Aorta (tissue), 5 donors: Measurements from ENCODE around the gene CHCHD10. TPM values are rescaled to one million over a fixed set of nuclear protein-coding genes. Genes with fewer than 3 reads are reported as not detected.

ENCODE experiments used
- ATAC-seq: fragments of 200-7000 bp; cut with Tn5 transposase; one replicate; pipeline ENCODE4 v1.9.1; 2022; ENCODE audit warnings: moderate library complexity; ENCODE audit not compliant: low FRiP score
- DNase-seq, 2 donors: peaks; one replicate each; pipeline ENCODE4 v3.0.0-alpha.2; 2020
- H3K27ac ChIP-seq, 2 donors: one replicate each; pipeline ENCODE4 v1.5.1; 2013; ENCODE audit warnings: low read length in 2 of 2, mild to moderate bottlenecking in 2 of 2, moderate library complexity in 2 of 2, control low read depth in 1 of 2, inconsistent platforms in 1 of 2, low read depth in 1 of 2
- H3K27me3 ChIP-seq, 2 donors: one replicate each; pipeline ENCODE4 v1.6.1; 2013; ENCODE audit warnings: control low read depth in 1 of 2, low read length in 1 of 2, mild to moderate bottlenecking in 1 of 2, moderate library complexity in 1 of 2; ENCODE audit not compliant: insufficient read depth in 2 of 2, control insufficient read depth in 1 of 2
- H3K36me3 ChIP-seq, 2 donors: one replicate each; pipeline ENCODE4 v1.6.1; 2013; ENCODE audit warnings: control low read depth in 1 of 2, low read length in 1 of 2, mild to moderate bottlenecking in 1 of 2; ENCODE audit not compliant: insufficient read depth in 2 of 2, control insufficient read depth in 1 of 2
- H3K4me1 ChIP-seq, 2 donors: one replicate each; pipeline ENCODE4 v1.6.1; 2013; ENCODE audit warnings: low read length in 2 of 2, control low read depth in 1 of 2, mild to moderate bottlenecking in 1 of 2, moderate library complexity in 1 of 2; ENCODE audit not compliant: insufficient read depth in 2 of 2, control insufficient read depth in 1 of 2
- H3K4me3 ChIP-seq, 2 donors: one replicate each; pipeline ENCODE4 v1.5.1; 2013; ENCODE audit warnings: low read length in 2 of 2, control low read depth in 1 of 2, mild to moderate bottlenecking in 1 of 2
- H3K9me3 ChIP-seq: one replicate; pipeline ENCODE4 v1.6.1; 2013; ENCODE audit warnings: mild to moderate bottlenecking, low read length; ENCODE audit not compliant: control insufficient read depth
- WGBS, 2 donors: extraction: QIAGEN DNeasy Blood & Tissue Kit; methylation state at CpG; one replicate each; pipeline ENCODE4 v1.1.7; 2013; 5-methylcytosine and 5-hydroxymethylcytosine counted together
- intact Hi-C, 2 donors: fragments of 100-400 bp; cut with DNase I; formaldehyde crosslinking; loops; one replicate each; pipeline versions ENCODE4 v1.14.2 to v1.15.0; 2022
- long read RNA-seq, 2 donors: library from polyadenylated mRNA; unstranded; transcript quantifications; one replicate each; pipeline ENCODE4 v2.0.0, GENCODE V29; 2020 to 2021
- polyA plus RNA-seq, 2 donors: library from polyadenylated mRNA; stranded (reverse); fragments of 200-250 nt; gene quantifications; one replicate each; pipeline ENCODE4 v1.2.3, GENCODE V29; 2013
- total RNA-seq, 2 donors: library from RNA; stranded (reverse); fragmentation: NEBNext Ultra II Directional; extraction: Animal tissue kit (Norgen Biotek cat#: 25700); gene quantifications; one replicate each; pipeline ENCODE4 v1.2.1, GENCODE V29; 2021
- donor health status: healthy with polysubstance abuse.
- donor health status: Bipolar disorder and iron deficiency.
- donor health status: DM: no; HTN: no; CAD: no.
- donor health status: DM: no; HTN: no; CAD: no.
- donor health status: DM: yes; HTN: yes; CAD: no.

CHCHD10 gene
- total RNA-seq (10 to 100 TPM; 30.9 to 41.9 TPM), polyA plus RNA-seq (10 to 100 TPM; 58.5 to 68.4 TPM)
- long read RNA-seq, donor 1, partial matches to known transcripts, result 0 of 1 reads
- long read RNA-seq, donor 1, other reads (novel, unspliced or antisense), result 0 of 1 reads
- long read RNA-seq, donor 2, partial matches to known transcripts, result 1 of 3 reads
- long read RNA-seq, donor 2, other reads (novel, unspliced or antisense), result 0 of 3 reads

GRCh38 chr22:23767673-23768548, at the start of gene CHCHD10:
TSS of gene CHCHD10 (minus strand) at chr22:23767972. CDS start at chr22:23767874, 98 bp downstream.
- ATAC-seq (peak; percentile 88), DNase-seq (peak; percentile 92 to 95)
- Histone ChIP-seq H3K27ac (peak within 1 kb of the TSS in 1 of 2 donors; percentile 2), H3K4me1 (no peaks in the 10 kb centered on the region), H3K9me3 (no peaks in the 10 kb centered on the region), H3K4me3 (peak within 1 kb of the TSS; percentile 32 to 71), H3K27me3 (no peaks in the 10 kb centered on the region), H3K36me3 (no peaks in the 10 kb centered on the region)
- intact Hi-C loops, result loop anchor here (2.0 to 10.0 kb wide), 4 partner anchors 19 to 187 kb away; partner anchors contain the start of gene SMARCB1 (in 1 of the 2)
- WGBS, 2 donors, result 1% methylated on average over 50 to 63 of the region's 63 CpGs

- Histone ChIP-seq H3K36me3 (peaks cover 0 to 3% of the 10 kb centered on the region in 2 donors), H3K27ac (no peak overlapping the region), H3K4me1 (no peaks in the 10 kb centered on the region), H3K9me3 (no peaks in the 10 kb centered on the region), H3K4me3 (no peak overlapping the region), H3K27me3 (no peaks in the 10 kb centered on the region)
- ATAC-seq, result no peak
- DNase-seq, result peak in 1 of 2 donors; percentile 17
- intact Hi-C loops, result no loop called here
- 87 to 97% methylated on average over 6 of the region's 6 CpGs for whole genome bisulfite sequencing, 2 donors
These were observed 49.4 kb upstream of the CHCHD10 start for GRCh38 chr22:23817146-23817545.

DNA sequence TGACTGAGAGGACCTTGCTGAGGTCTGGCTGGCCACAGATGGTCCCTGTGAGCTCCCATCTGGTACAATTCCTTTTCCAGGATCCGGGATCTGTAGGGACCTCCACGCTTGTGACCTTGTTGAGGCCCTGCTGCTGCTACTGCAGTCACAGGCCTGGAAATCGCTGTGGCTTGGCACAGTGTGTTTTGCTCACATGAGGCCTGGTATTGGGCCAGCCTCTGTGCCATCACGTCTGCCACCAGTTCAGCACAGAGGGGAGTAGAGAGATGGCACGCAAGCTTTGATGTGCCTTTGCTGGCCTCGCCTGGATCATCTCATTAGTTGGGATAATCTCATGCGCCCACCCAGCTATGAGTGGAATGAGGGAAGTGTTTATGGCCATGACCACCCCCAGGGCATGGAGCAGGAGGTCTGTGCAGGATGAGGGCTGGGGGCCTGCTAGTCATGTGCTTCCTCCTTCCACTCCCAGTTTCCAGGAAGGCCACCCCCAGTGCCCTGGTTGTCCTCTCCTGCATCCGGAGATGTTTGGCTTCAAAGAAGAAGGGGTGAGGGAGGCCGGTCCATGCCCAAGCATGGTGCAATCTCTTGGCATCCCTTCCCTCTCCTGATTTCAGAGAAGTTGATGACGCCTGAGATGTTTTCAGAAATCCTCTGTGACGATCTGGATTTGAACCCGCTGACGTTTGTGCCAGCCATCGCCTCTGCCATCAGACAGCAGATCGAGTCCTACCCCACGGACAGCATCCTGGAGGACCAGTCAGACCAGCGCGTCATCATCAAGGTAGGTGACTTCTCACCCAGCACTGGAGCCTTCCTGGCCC, 48.6 kb upstream of the CHCHD10 start:
- Histone ChIP-seq H3K36me3 (peaks cover 0 to 3% of the 10 kb centered on the region in 2 donors), H3K27ac (no peak overlapping the region)
- intact Hi-C loops, result no loop called here

DNA sequence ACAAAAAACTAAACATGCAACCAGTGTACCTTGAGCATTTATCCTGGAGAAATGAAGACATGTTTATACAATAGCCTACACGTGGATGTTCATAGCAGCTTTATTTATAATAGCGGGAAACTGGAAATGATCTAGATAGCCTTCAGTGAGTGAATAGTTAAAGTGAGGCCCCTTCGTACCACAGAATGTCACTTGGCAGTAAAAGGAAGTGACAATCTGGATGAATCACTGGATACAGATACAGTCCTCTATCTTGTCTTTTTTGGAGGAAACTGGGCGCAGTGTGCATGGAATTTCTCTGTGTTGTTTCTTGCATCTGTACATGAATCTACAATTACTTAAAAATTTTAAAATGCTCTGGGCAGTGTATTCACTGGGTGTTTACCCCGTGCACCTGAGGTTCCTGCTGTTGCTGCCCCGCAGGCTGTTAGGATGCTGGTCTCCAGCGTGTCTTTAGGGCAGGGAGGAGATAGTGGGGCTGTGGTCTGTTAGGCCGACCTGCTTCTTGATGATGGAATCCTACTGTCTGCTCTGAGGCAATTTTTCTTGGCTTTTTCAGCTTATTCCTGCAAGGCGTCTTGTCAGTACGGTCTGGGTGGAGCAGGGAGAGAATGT, 47.9 kb upstream of the CHCHD10 start:
- Histone ChIP-seq H3K27me3 (no peaks in the 10 kb centered on the region), H3K36me3 (peaks cover 0 to 3% of the 10 kb centered on the region in 2 donors), H3K9me3 (no peaks in the 10 kb centered on the region), H3K27ac (no peak overlapping the region), H3K4me3 (no peak overlapping the region), H3K4me1 (no peaks in the 10 kb centered on the region)
- ATAC-seq (no peak), DNase-seq (peak in 1 of 2 donors; percentile 16)
- intact Hi-C loops, result no loop called here
- WGBS, 2 donors, result 75 to 78% methylated on average over 10 of the region's 10 CpGs

More for the DNA sequence above, 48.6 kb upstream of the CHCHD10 start:
- Histone ChIP-seq H3K27me3 (no peaks in the 10 kb centered on the region), H3K4me1 (no peaks in the 10 kb centered on the region), H3K4me3 (no peak overlapping the region), H3K9me3 (no peaks in the 10 kb centered on the region)
- peak in 1 of 2 donors; percentile 23 for DNase-seq
- 82 to 86% methylated on average over 18 of the region's 18 CpGs for WGBS, 2 donors
- no peak for ATAC-seq

GRCh38 chr22:23812378-23812777, 44.6 kb upstream of the CHCHD10 start:
- Histone ChIP-seq H3K36me3 (peaks cover 0 to 3% of the 10 kb centered on the region in 2 donors), H3K9me3 (no peaks in the 10 kb centered on the region), H3K4me3 (no peak overlapping the region), H3K4me1 (no peaks in the 10 kb centered on the region), H3K27me3 (no peaks in the 10 kb centered on the region), H3K27ac (no peak overlapping the region)
- 94 to 95% methylated on average over 4 of the region's 4 CpGs for WGBS, 2 donors
- no peak for ATAC-seq
- DNase-seq, result no peak
- intact Hi-C loops, result no loop called here

GRCh38 chr22:23806837-23807236, 39.1 kb upstream of the CHCHD10 start:
- intact Hi-C loops, result no loop called here
- H3K4me1 ChIP-seq, result no peaks in the 10 kb centered on the region
- H3K27ac ChIP-seq, result no peak overlapping the region
- H3K27me3 ChIP-seq, result no peaks in the 10 kb centered on the region
- H3K4me3 ChIP-seq, result no peak overlapping the region
- DNase-seq (no peak), ATAC-seq (no peak)
- peaks cover 4 to 16% of the 10 kb centered on the region in 2 donors for H3K36me3 ChIP-seq
- 86 to 92% methylated on average over 1 of the region's 1 CpG for WGBS, 2 donors
- H3K9me3 ChIP-seq, result no peaks in the 10 kb centered on the region

DNA sequence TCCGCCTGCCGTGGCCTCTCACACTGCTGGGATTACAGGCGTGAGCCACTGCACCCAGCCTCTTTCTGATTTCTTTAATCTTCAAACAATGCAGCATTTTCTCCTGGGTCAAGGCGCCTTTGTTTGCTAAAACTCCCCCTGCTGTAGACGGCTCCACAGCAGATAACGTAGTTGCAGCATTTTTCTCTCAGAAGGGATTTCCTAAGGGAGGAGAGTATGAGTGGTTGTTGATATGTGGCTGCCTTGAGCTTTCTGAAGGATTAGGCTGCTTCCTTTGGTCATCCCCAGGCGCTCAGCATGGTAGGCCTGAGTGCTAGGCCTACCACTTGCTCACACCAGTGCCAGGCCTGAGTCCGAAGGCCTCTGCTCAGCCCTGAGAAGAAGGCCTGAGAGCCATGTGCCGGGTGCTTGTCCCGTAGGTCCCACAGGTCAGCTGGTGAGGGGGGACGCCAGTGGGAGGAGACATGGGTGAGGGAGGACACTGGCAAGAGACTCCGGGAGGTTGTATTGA, 37.1 kb upstream of the CHCHD10 start:
- WGBS, 2 donors, result 77 to 83% methylated on average over 12 of the region's 12 CpGs
- DNase-seq, result peak; percentile 35 to 61

More for the DNA sequence above, 37.1 kb upstream of the CHCHD10 start:
- no peaks in the 10 kb centered on the region for H3K4me1 ChIP-seq
- intact Hi-C loops, result no loop called here
- H3K4me3 ChIP-seq, result no peak overlapping the region
- H3K27me3 ChIP-seq, result no peaks in the 10 kb centered on the region
- H3K9me3 ChIP-seq, result no peaks in the 10 kb centered on the region
- H3K36me3 ChIP-seq, result peaks cover 4 to 23% of the 10 kb centered on the region in 2 donors
- no peak overlapping the region for H3K27ac ChIP-seq
- no peak for ATAC-seq
